Measurements from ENCODE around the gene SLAMF1.

DNA sequence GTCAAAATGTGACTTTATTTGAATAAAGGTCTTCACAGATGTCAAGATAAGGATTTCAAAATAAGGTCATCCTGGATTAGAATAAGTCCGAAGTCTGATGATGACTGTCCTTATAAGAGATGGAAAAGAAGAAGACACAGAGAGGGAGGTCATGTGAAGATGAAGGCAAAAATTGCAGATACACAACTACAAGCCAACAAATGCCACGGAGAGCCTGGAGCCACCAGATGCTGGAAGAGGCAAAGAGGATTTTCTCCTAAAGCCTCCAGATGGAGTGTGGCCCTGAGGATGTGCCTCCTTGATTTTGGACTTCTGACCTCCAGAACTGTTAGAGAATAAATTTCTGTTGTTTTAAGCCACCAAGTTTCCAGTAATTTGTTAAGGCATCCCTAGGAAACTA is 31.2 kb downstream of the SLAMF1 start:
- TF ChIP-seq TSC22D2 (CRISPR knock-in tag; IDR thresholded peaks at IDR 0.05; ENCODE audit: borderline replicate concordance) (no peak), POLR2AphosphoS5 (IDR thresholded peaks at IDR 0.05; ENCODE audit: low read depth, low read length) (no peak), STAG1 (CRISPR knock-in tag; IDR thresholded peaks at IDR 0.05) (no peak), ZBTB3 (CRISPR knock-in tag; IDR thresholded peaks at IDR 0.05; ENCODE audit: borderline replicate concordance, low read depth) (no peak), IKZF4 (CRISPR knock-in tag; IDR thresholded peaks at IDR 0.05; ENCODE audit: borderline replicate concordance, low read depth, not compliant biosample characterization) (no peak), ETV5 (CRISPR knock-in tag; IDR thresholded peaks at IDR 0.05; ENCODE audit: borderline replicate concordance) (no peak)
- TF ChIP-seq, protein P1, sequence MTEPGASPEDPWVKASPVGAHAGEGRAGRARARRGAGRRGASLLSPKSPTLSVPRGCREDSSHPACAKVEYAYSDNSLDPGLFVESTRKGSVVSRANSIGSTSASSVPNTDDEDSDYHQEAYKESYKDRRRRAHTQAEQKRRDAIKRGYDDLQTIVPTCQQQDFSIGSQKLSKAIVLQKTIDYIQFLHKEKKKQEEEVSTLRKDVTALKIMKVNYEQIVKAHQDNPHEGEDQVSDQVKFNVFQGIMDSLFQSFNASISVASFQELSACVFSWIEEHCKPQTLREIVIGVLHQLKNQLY (CRISPR knock-in tag; IDR thresholded peaks at IDR 0.05): no peak
- TF ChIP-seq, protein P2, sequence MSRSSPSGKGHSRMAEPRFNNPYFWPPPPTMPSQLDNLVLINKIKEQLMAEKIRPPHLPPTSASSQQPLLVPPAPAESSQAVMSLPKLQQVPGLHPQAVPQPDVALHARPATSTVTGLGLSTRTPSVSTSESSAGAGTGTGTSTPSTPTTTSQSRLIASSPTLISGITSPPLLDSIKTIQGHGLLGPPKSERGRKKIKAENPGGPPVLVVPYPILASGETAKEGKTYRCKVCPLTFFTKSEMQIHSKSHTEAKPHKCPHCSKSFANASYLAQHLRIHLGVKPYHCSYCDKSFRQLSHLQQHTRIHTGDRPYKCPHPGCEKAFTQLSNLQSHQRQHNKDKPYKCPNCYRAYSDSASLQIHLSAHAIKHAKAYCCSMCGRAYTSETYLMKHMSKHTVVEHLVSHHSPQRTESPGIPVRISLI (CRISPR knock-in tag; IDR thresholded peaks at IDR 0.05; ENCODE audit: borderline replicate concordance): no peak
- TF ChIP-seq, protein P3, sequence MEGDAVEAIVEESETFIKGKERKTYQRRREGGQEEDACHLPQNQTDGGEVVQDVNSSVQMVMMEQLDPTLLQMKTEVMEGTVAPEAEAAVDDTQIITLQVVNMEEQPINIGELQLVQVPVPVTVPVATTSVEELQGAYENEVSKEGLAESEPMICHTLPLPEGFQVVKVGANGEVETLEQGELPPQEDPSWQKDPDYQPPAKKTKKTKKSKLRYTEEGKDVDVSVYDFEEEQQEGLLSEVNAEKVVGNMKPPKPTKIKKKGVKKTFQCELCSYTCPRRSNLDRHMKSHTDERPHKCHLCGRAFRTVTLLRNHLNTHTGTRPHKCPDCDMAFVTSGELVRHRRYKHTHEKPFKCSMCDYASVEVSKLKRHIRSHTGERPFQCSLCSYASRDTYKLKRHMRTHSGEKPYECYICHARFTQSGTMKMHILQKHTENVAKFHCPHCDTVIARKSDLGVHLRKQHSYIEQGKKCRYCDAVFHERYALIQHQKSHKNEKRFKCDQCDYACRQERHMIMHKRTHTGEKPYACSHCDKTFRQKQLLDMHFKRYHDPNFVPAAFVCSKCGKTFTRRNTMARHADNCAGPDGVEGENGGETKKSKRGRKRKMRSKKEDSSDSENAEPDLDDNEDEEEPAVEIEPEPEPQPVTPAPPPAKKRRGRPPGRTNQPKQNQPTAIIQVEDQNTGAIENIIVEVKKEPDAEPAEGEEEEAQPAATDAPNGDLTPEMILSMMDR (CRISPR knock-in tag; IDR thresholded peaks at IDR 0.05): no peak
